Transverse colon (tissue), 4 donors: ENCODE measurements around the gene PSMD11.

Source experiments
- EP300 ChIP-seq: sonication (generic); formaldehyde crosslinking; IDR thresholded peaks from one replicate; pipeline ENCODE4 v1.6.1; 2017; ENCODE audit warnings: antibody characterized with exemption, low read depth
- POLR2AphosphoS5 ChIP-seq, 3 donors: sonication (generic); formaldehyde crosslinking; IDR thresholded peaks; one replicate each; pipeline ENCODE4 v1.6.1; 2016; ENCODE audit warnings: antibody characterized with exemption in 3 of 3
- TF ChIP-seq, protein P1 (sequence below), 5 experiments: fragments of 200-600 bp in 3 of 5; fragments of 450-650 bp in 2 of 5; sonication (generic) in 3 of 5; IDR thresholded peaks; 1 replicate in 2 of 5; 2 replicates in 3 of 5; pipeline ENCODE4 v1.5.1; 2016 to 2017; ENCODE audit warnings: antibody characterized with exemption in 5 of 5, inconsistent platforms in 3 of 5, mild to moderate bottlenecking in 2 of 5, moderate library complexity in 1 of 5

DNA sequence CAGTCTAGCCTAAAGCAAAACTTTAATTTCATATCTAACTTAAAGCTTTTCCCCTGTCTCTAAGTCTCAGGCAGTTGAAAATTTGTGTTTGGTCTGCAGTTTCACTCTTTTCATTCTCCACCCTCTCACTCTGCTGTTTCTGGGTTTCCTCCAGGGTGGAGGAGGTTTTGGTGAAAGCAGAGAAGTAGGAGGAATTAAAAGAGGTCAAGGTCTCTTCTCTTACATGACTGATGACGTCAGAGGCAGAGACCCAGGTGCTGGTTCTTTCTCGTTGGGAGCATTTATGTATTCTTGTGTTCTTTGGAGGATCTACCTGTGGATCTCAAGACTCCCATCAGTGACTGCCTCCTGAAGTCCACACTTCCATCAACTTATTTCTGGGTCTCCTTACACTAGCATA lies 2.4 kb upstream of the PSMD11 start:
- TF ChIP-seq EP300 (no peak), POLR2AphosphoS5 (IDR thresholded peaks at IDR 0.05) (no peak)
- TF ChIP-seq, protein P1, sequence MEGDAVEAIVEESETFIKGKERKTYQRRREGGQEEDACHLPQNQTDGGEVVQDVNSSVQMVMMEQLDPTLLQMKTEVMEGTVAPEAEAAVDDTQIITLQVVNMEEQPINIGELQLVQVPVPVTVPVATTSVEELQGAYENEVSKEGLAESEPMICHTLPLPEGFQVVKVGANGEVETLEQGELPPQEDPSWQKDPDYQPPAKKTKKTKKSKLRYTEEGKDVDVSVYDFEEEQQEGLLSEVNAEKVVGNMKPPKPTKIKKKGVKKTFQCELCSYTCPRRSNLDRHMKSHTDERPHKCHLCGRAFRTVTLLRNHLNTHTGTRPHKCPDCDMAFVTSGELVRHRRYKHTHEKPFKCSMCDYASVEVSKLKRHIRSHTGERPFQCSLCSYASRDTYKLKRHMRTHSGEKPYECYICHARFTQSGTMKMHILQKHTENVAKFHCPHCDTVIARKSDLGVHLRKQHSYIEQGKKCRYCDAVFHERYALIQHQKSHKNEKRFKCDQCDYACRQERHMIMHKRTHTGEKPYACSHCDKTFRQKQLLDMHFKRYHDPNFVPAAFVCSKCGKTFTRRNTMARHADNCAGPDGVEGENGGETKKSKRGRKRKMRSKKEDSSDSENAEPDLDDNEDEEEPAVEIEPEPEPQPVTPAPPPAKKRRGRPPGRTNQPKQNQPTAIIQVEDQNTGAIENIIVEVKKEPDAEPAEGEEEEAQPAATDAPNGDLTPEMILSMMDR (IDR thresholded peaks at IDR 0.05) = no peak
